Fibroblast of lung (primary cell): ENCODE results near the gene BTC. TPM values are rescaled to one million over a fixed set of nuclear protein-coding genes. Genes with fewer than 3 reads are reported as not detected.

Experiments
- DNase-seq, 2 donors: peaks; one replicate each; pipeline versions ENCODE4 v3.0.0 to v3.0.0-alpha.2; 2010; ENCODE audit warnings: low read depth in 2 of 2
- H2AFZ ChIP-seq: 2 replicates; pipeline ENCODE4 v1.5.1; 2012; ENCODE audit warnings: low read length, control low read depth, inconsistent platforms
- H3K27ac ChIP-seq: 2 replicates; pipeline ENCODE4 v1.5.1; 2011; ENCODE audit warnings: low read length, control low read depth; ENCODE audit not compliant: insufficient read depth
- H3K27me3 ChIP-seq: 2 replicates; pipeline ENCODE4 v1.5.1; 2011; ENCODE audit warnings: mild to moderate bottlenecking, low read length; ENCODE audit not compliant: control insufficient read depth, insufficient read depth
- H3K36me3 ChIP-seq: 2 replicates; pipeline ENCODE4 v1.5.1; 2011; ENCODE audit warnings: low read length; ENCODE audit not compliant: control insufficient read depth, insufficient read depth
- H3K4me1 ChIP-seq: 2 replicates; pipeline ENCODE4 v1.5.1; 2011; ENCODE audit warnings: low read length; ENCODE audit not compliant: control insufficient read depth, insufficient read depth; ENCODE audit errors: extremely low read depth
- H3K4me2 ChIP-seq: 2 replicates; pipeline ENCODE4 v1.5.1; 2011; ENCODE audit warnings: low read length, control low read depth; ENCODE audit not compliant: insufficient read depth; ENCODE audit errors: extremely low read depth
- H3K4me3 ChIP-seq, 4 experiments: fragments of 200-600 bp in 1 of 4; sonication (generic) in 1 of 4; replicated peaks in 1 of 4; 2 replicates each; pipeline ENCODE4 v1.5.1; 2011 to 2016; ENCODE audit warnings: low read length in 4 of 4, low read depth in 3 of 4, mild to moderate bottlenecking in 3 of 4, control low read depth in 2 of 4, inconsistent platforms in 1 of 4, mixed read lengths in 1 of 4; ENCODE audit not compliant: insufficient read depth in 1 of 4; ENCODE audit errors: control extremely low read depth in 1 of 4
- H3K79me2 ChIP-seq: 2 replicates; pipeline ENCODE4 v1.5.1; 2012; ENCODE audit warnings: mild to moderate bottlenecking, low read length, inconsistent platforms; ENCODE audit not compliant: control insufficient read depth, insufficient read depth
- H3K9ac ChIP-seq: 2 replicates; pipeline ENCODE4 v1.5.1; 2011; ENCODE audit warnings: mild to moderate bottlenecking, low read length, control low read depth; ENCODE audit not compliant: insufficient read depth
- H3K9me3 ChIP-seq: 2 replicates; pipeline ENCODE4 v1.5.1; 2012; ENCODE audit warnings: low read depth, low read length; ENCODE audit not compliant: control insufficient read depth, insufficient read depth
- H4K20me1 ChIP-seq: 2 replicates; pipeline ENCODE4 v1.5.1; 2011; ENCODE audit warnings: low read length; ENCODE audit not compliant: control insufficient read depth, insufficient read depth; ENCODE audit errors: extremely low read depth
- EZH2 ChIP-seq: IDR thresholded peaks from 2 replicates; pipeline ENCODE4 v1.5.1; 2012; ENCODE audit warnings: low read length, control low read depth, mild to moderate bottlenecking; ENCODE audit errors: missing control alignments
- polyA plus RNA-seq, 2 donors: library from polyadenylated mRNA; depleted of rRNA in 1 of 2; stranded (reverse) in 1 of 2; unstranded in 1 of 2; fragments of >200 nt; gene quantifications; 2 replicates each; pipeline ENCODE4 v1.2.1, GENCODE V29; 2011 to 2012; ENCODE audit warnings: missing spikeins in 1 of 2
- total RNA-seq: library from RNA; depleted of rRNA; stranded (reverse); fragments of >200 nt; gene quantifications from 2 replicates; pipeline ENCODE4 v1.2.1, GENCODE V29; 2014
- TF ChIP-seq, protein P1 (sequence below), 2 donors: IDR thresholded peaks in 1 of 2; conservative IDR thresholded peaks in 1 of 2; 1 replicate in 1 of 2; 2 replicates in 1 of 2; pipeline ENCODE4 v1.5.1; 2011 to 2012; ENCODE audit warnings: low read length in 2 of 2, control low read depth in 1 of 2, inconsistent platforms in 1 of 2, low read depth in 1 of 2, mild to moderate bottlenecking in 1 of 2

Gene BTC
- total and polyA plus RNA-seq, 2 donors (not counting 1 experiment from before 2014, with no cell fraction given) = 0.41 to 7.8 TPM

DNA sequence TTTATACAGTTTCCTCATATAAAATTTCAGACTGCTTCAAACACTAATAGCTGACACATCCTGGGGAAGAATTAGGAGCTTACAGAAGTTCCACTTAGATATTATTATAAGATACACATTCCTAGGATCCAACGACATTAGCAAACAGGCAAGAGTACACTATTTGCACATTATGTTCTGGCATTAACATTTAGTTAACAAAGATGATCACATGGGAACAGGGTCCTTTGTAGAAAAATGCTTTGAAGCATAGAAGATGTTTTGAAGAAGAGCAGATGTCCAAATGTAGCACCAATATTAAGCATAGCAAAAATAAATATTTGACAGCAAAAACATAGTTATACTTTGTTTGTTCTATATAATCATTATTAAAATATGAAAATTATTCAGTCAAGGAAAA lies 52.1 kb downstream of the BTC start:
- no peak overlapping the region for H2AFZ ChIP-seq
- no peaks in the 10 kb centered on the region for H3K79me2 ChIP-seq
- TF ChIP-seq EZH2 = no peak
- TF ChIP-seq, protein P1, sequence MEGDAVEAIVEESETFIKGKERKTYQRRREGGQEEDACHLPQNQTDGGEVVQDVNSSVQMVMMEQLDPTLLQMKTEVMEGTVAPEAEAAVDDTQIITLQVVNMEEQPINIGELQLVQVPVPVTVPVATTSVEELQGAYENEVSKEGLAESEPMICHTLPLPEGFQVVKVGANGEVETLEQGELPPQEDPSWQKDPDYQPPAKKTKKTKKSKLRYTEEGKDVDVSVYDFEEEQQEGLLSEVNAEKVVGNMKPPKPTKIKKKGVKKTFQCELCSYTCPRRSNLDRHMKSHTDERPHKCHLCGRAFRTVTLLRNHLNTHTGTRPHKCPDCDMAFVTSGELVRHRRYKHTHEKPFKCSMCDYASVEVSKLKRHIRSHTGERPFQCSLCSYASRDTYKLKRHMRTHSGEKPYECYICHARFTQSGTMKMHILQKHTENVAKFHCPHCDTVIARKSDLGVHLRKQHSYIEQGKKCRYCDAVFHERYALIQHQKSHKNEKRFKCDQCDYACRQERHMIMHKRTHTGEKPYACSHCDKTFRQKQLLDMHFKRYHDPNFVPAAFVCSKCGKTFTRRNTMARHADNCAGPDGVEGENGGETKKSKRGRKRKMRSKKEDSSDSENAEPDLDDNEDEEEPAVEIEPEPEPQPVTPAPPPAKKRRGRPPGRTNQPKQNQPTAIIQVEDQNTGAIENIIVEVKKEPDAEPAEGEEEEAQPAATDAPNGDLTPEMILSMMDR (conservative IDR thresholded peaks at IDR 0.05 in 1 of 2, IDR thresholded peaks at IDR 0.05 in 1 of 2; ENCODE audit: low read depth in 1 of 2, low read length in 2 of 2) = no peak
- H3K36me3 ChIP-seq = no peaks in the 10 kb centered on the region
- H3K27me3 ChIP-seq = no peaks in the 10 kb centered on the region
- H3K4me3 ChIP-seq = no peak overlapping the region
- no peak overlapping the region for H3K9ac ChIP-seq
- no peak for DNase-seq
- no peaks in the 10 kb centered on the region for H4K20me1 ChIP-seq
- no peaks in the 10 kb centered on the region for H3K9me3 ChIP-seq
- H3K4me1 ChIP-seq = no peaks in the 10 kb centered on the region
- H3K4me2 ChIP-seq = no peak overlapping the region
- H3K27ac ChIP-seq = no peak overlapping the region

DNA sequence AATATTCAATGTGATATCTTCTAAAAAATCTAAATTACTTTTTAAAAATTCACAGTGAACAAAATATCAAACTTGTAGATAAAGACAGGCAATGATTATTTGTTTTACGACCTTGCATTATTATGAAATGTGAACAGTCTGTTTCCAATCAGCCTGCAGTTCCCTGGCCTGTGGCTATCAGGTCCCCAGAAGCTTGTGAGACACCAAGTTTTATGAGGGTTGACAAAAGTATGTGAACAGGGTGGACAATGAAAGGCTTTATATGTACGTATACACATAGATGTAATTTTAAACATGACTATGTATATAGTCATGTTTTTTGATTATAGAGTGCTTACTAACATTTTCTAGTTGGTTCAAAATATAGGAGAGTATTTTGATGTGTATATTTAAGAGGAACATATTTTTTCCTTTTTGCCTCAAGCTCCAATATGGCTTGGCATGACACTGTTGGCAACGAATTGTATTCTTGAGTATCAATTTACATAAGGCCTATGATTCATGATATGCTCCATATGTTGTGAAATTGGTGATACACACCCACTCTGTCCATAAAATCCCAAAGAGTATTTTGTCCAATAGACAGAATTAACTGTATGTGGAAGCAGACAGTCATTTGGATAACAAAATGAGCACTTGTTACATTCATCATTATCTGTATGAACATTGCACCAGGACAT lies 55.7 kb downstream of the BTC start:
- TF ChIP-seq EZH2 = no peak
- TF ChIP-seq, protein P1 (conservative IDR thresholded peaks at IDR 0.05 in 1 of 2, IDR thresholded peaks at IDR 0.05 in 1 of 2; ENCODE audit: low read depth in 1 of 2, low read length in 2 of 2) = no peak
- H4K20me1 ChIP-seq = no peaks in the 10 kb centered on the region
- H3K79me2 ChIP-seq = no peaks in the 10 kb centered on the region
- H3K9ac ChIP-seq = no peak overlapping the region
- H3K4me3 ChIP-seq = no peak overlapping the region
- H2AFZ ChIP-seq = no peak overlapping the region
- H3K36me3 ChIP-seq = no peaks in the 10 kb centered on the region
- H3K4me2 ChIP-seq = no peak overlapping the region
- no peak overlapping the region for H3K27ac ChIP-seq
- no peaks in the 10 kb centered on the region for H3K9me3 ChIP-seq
- H3K4me1 ChIP-seq = no peaks in the 10 kb centered on the region
- H3K27me3 ChIP-seq = no peaks in the 10 kb centered on the region
- DNase-seq = peak; percentile 8 to 88

DNA sequence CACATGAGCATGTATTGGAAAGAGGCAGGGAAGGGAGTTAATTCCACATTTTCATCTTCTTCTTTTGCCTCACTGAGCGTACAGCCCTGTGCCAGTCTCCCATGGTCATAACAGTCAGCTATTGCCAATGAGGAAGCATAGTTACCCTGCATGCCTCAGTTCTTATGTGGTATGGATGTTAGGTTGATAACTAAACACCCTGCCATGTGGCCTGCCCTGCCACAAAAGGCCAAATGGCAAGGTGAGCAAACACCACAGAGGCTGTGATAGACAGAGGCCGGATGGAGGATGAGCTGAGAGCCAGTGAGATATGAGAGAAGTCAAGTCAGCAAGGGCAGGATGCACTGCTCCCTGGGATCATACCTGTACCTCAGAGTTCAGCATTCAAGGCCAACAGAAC lies 59.3 kb downstream of the BTC start:
- H3K27me3 ChIP-seq = no peaks in the 10 kb centered on the region
- no peak overlapping the region for H3K27ac ChIP-seq
- H3K9ac ChIP-seq = no peak overlapping the region
- no peaks in the 10 kb centered on the region for H3K9me3 ChIP-seq
- H3K79me2 ChIP-seq = no peaks in the 10 kb centered on the region
- H3K4me2 ChIP-seq = no peak overlapping the region
- no peak for DNase-seq
- H3K4me3 ChIP-seq = no peak overlapping the region
- no peak overlapping the region for H2AFZ ChIP-seq
- no peaks in the 10 kb centered on the region for H3K36me3 ChIP-seq
- TF ChIP-seq, protein P1 (conservative IDR thresholded peaks at IDR 0.05 in 1 of 2, IDR thresholded peaks at IDR 0.05 in 1 of 2; ENCODE audit: low read depth in 1 of 2, low read length in 2 of 2) = no peak
- TF ChIP-seq EZH2 = no peak
- H4K20me1 ChIP-seq = no peaks in the 10 kb centered on the region
- H3K4me1 ChIP-seq = no peaks in the 10 kb centered on the region
